Activated naive CD4-positive, alpha-beta T cell treated with anti-CD3 and anti-CD28 coated beads for 36 hours (primary cell): ENCODE data around the gene CDC45. TPM values are rescaled to one million over a fixed set of nuclear protein-coding genes. Genes with fewer than 3 reads are reported as not detected.

Experiments used
- CTCF ChIA-PET: fragments of 350-600 bp; sonication (Branson Sonifier 250); formaldehyde crosslinking; loops from one replicate; lab custom pipeline; 2021; ENCODE audit warnings: antibody characterized with exemption; lab: Charles Lee
- DNase-seq: peaks from one replicate; pipeline ENCODE4 v3.0.0-alpha.2; 2020
- H3K27ac Mint-ChIP-seq: one replicate; pipeline ENCODE4 v1.8.0; 2021; ENCODE audit warnings: mild to moderate bottlenecking, mixed read lengths
- H3K27me3 Mint-ChIP-seq: one replicate; pipeline ENCODE4 v1.8.0; 2021; ENCODE audit warnings: low read depth, mixed read lengths
- H3K36me3 Mint-ChIP-seq: one replicate; pipeline ENCODE4 v1.8.0; 2021; ENCODE audit warnings: low read depth, mixed read lengths
- H3K4me1 Mint-ChIP-seq: one replicate; pipeline ENCODE4 v1.8.0; 2021; ENCODE audit warnings: low read depth, mixed read lengths
- H3K4me3 Mint-ChIP-seq: one replicate; pipeline ENCODE4 v1.8.0; 2021; ENCODE audit warnings: mild to moderate bottlenecking, moderate library complexity, mixed read lengths
- H3K9me3 Mint-ChIP-seq: one replicate; pipeline ENCODE4 v1.8.0; 2021; ENCODE audit warnings: mixed read lengths
- intact Hi-C: fragments of 100-400 bp; cut with micrococcal nuclease; formaldehyde crosslinking; loops from one replicate; pipeline ENCODE4 v1.15.1; 2023
- total RNA-seq, 2 experiments: library from RNA; stranded (reverse); gene quantifications; one replicate each; pipeline ENCODE4 v1.2.3, GENCODE V29; 2021

CDC45 gene
- total RNA-seq, 2 experiments from 2014 or later, result 86.3 to 91.7 TPM

DNA sequence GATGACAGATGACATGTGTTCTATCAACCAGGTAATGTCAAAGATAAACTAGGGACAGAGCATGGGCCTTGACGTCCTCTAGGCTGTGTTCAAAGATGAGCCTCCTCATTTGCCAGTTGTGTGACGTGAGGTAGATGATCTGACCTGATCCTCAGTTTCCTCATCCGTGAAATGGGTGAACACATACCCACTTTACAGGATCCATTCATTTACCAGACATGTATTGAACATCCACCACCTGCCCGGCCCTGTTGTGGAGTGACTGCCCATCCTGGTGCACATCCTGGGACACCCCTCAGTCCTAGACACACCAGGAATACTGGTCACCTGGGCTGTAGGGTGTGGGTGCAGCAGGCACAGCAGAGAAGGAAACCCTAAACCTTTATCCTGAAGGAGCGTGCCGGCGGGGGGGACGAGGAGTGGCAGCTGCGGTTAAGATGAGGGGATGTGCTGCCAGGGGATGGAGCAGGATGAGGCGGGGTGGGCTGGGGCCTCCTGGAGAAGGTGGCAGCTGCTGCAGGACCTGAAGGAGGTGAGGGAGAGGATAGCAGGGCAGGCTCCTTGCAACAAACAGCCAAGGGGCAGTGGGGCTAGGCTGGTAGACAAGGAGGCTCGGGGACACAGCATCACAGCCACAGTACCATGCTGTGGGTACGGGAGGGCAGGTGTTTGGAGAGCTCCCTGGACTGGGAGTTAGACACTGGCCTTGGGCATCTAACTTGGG lies 36.1 kb downstream of the CDC45 start:
- Mint-ChIP-seq H3K9me3 (peaks cover 10% of the 10 kb centered on the region), H3K4me3 (no peak overlapping the region), H3K27me3 (no peaks in the 10 kb centered on the region), H3K4me1 (no peaks in the 10 kb centered on the region), H3K36me3 (peaks cover 74% of the 10 kb centered on the region), H3K27ac (no peak overlapping the region)
- intact Hi-C loops, result no loop called here
- CTCF ChIA-PET, result no interaction called here
- no peak for DNase-seq

DNA sequence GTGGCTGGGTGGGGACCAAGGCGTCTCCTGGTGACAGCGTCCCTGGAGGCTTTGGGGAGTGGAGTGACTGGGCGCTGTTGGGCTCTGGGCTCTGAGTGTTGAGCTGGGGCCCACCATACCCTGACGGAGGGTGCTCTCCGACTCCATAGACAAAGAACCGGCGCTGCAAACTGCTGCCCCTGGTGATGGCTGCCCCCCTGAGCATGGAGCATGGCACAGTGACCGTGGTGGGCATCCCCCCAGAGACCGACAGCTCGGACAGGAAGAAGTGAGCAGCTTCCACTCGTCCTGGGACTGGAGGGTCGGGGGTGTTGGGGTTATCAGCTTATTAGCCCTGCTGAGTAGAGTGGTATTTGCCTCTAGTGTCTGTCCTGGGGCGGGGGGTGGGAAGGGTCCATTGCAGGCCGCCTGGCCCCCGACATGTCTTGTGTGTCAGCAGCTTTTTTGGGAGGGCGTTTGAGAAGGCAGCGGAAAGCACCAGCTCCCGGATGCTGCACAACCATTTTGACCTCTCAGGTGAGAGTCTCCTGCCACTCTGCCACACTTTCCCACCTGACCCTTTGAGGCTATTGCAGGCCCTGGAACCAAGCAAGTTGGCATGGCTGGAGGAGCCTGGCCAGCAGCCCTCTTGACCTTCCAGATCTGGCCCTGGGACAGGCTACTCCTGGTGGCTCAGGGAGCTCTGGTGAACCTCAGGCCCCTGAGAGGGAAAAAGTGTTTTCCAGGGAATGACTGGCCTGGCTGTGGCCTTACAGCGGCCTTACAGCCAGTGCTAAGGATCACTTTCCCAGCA lies 36.9 kb downstream of the CDC45 start:
- Mint-ChIP-seq H3K36me3 (peaks cover 67% of the 10 kb centered on the region), H3K27me3 (no peaks in the 10 kb centered on the region), H3K4me3 (no peak overlapping the region), H3K27ac (no peak overlapping the region), H3K9me3 (peaks cover 10% of the 10 kb centered on the region), H3K4me1 (no peaks in the 10 kb centered on the region)
- intact Hi-C loops, result no loop called here
- CTCF ChIA-PET, result no interaction called here
- DNase-seq, result no peak

DNA sequence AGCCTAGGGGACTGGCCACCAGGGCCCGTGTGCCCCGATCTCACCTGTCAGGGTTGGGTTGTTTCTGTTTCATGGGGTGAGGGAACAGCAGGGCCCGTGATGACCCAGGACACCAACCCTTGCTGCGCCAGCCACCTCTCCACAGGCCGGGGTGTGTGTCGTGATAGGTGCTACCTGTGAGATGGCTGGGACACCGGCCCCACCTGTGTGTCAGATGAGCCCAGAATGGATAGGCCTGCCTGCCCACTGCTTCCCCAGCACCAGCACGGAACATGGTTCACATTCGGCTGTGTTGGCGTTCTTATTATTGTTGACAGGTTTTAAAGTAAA lies 37.4 kb downstream of the CDC45 start:
- Mint-ChIP-seq H3K27me3 (no peaks in the 10 kb centered on the region), H3K27ac (no peak overlapping the region), H3K36me3 (peaks cover 62% of the 10 kb centered on the region), H3K4me1 (no peaks in the 10 kb centered on the region), H3K4me3 (no peak overlapping the region), H3K9me3 (peaks cover 10% of the 10 kb centered on the region)
- intact Hi-C loops, result no loop called here
- no peak for DNase-seq
- CTCF ChIA-PET, result no interaction called here

DNA sequence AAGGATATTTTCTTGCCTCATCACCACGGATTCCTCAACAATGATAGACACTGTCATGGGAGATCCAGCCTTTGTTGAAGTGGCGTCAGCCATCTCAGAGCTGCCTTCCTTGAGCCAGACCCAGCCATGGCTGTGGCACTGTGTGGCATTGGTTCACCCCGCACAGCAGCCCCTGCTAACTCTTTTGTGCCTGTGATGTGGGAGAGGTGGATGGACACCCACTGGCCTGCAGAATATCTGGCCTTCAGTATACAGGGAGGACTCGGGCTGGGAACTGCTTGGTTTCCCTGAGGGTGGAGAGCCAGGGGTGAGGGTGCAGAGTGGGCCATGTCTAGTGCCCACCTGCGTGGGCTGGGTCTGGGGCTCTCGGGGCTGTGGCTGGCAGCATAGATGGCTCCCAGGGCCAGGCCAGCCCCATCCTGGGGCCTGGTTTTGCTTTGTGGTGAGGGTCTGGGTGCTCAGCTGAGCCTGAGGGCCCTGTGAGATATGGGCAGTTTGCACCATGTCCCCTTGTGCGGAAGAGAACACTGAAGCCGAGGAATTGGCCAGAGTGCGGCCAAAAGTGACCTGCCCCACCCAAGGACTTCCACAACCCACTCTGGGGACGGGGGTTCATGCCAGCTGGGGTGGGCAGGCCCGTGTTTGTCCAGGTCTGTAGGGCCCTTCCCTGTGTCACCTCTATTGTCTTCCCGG lies 38.3 kb downstream of the CDC45 start:
- H3K9me3 Mint-ChIP-seq, result peaks cover 6% of the 10 kb centered on the region
- peaks cover 55% of the 10 kb centered on the region for H3K36me3 Mint-ChIP-seq
- H3K4me1 Mint-ChIP-seq, result peaks cover 5% of the 10 kb centered on the region
- DNase-seq, result no peak
- peaks cover 5% of the 10 kb centered on the region for H3K27me3 Mint-ChIP-seq
- CTCF ChIA-PET, result no interaction called here
- H3K27ac Mint-ChIP-seq, result no peak overlapping the region
- intact Hi-C loops, result no loop called here
- no peak overlapping the region for H3K4me3 Mint-ChIP-seq

DNA sequence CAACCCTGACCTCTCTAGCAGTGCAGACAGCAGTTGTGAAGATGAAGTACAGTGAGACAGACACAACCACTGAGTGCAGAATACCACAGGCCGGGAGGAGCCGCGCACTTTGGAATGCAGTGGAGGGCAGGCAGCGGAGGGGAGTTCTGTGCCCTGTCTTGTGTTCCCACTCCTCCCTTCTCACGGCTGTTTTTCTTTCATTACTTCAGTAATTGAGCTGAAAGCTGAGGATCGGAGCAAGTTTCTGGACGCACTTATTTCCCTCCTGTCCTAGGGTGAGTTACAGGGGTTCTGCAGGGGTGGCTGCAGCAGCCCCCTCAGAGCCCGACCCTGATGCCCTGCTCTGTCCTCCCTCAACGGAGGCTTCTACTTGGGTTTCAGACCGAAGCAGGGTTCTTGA lies 38.9 kb downstream of the CDC45 start:
- H3K27ac Mint-ChIP-seq, result no peak overlapping the region

DNA sequence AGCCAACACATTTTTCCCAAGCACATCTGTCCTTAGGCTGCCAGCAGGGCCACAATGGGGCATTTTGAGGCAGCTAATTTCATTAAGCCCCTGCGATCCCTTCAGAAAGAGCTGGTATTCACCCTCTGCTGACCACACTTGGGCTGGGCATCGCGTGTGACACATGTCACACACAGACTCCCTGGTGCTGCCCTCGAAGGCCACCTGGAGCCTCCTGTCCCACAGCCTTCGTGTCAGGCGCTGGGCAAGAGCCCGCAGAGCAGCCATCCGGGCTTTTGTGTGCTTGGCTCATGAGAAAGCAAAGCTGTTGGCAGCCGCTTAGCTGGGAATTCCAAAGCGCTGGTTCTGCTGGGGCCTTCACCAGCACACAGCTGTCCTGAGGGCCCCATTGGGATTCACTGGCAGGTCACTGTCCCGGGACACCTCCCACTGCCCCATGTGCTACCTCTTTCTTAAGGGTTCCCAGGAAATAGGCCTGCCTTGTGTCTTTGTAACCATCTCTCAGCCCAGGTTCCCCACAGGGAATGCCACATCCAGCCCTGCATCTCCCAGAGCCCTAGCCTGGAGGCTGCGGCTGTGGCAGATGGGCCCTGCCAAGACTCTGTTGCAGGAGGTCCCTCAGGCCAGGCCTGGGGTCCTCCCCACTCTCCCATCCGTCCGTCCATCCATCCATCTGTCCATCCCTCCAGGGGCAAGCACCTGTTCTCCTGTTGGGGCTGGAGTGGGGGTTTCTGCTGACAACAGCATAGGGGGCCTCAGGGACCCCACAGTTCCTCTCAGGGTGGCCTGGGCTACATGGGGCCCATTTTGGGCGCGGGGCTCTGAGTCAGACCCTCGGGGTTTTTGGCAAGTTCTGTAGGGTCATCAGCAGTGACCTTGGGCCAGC lies 39.6 kb downstream of the CDC45 start:
- no peak for DNase-seq
- H3K4me3 Mint-ChIP-seq, result no peak overlapping the region
- CTCF ChIA-PET, result no interaction called here
- H3K9me3 Mint-ChIP-seq, result no peaks in the 10 kb centered on the region
- H3K27ac Mint-ChIP-seq, result no peak overlapping the region
- peaks cover 13% of the 10 kb centered on the region for H3K4me1 Mint-ChIP-seq
- intact Hi-C loops, result no loop called here
- peaks cover 9% of the 10 kb centered on the region for H3K27me3 Mint-ChIP-seq
- peaks cover 44% of the 10 kb centered on the region for H3K36me3 Mint-ChIP-seq

More for the DNA sequence above, 38.9 kb downstream of the CDC45 start:
- H3K4me1 Mint-ChIP-seq, result peaks cover 9% of the 10 kb centered on the region
- peaks cover 49% of the 10 kb centered on the region for H3K36me3 Mint-ChIP-seq
- CTCF ChIA-PET, result no interaction called here
- no peak for DNase-seq
- H3K27me3 Mint-ChIP-seq, result peaks cover 7% of the 10 kb centered on the region
- no peak overlapping the region for H3K4me3 Mint-ChIP-seq
- intact Hi-C loops, result no loop called here
- H3K9me3 Mint-ChIP-seq, result peaks cover 2% of the 10 kb centered on the region

DNA sequence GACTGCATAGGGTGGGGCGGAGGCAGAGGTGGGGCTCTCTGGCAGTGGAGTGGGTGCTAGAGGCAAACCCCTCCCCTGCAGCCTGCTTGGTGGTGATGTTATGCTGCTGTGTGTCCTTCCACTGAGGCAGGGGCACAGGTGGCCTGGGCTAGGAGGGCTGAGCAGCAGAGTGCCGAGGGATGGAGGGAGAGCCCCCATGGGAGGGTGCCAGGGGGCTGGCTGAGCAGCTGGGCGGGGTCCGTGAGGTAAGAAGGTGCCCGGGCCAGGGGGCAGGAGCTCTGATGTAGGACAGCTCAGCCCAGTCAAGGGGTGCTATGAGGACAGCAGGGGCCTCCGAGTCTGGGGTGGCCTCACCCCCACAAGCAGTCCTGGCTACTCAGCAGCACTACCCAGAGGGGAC lies 40.3 kb downstream of the CDC45 start:
- no peak for DNase-seq
- no peak overlapping the region for H3K4me3 Mint-ChIP-seq
- H3K27me3 Mint-ChIP-seq, result peaks cover 12% of the 10 kb centered on the region
- H3K4me1 Mint-ChIP-seq, result peaks cover 17% of the 10 kb centered on the region
- intact Hi-C loops, result no loop called here
- H3K27ac Mint-ChIP-seq, result no peak overlapping the region
- no peaks in the 10 kb centered on the region for H3K9me3 Mint-ChIP-seq
- peaks cover 37% of the 10 kb centered on the region for H3K36me3 Mint-ChIP-seq
- CTCF ChIA-PET, result no interaction called here

DNA sequence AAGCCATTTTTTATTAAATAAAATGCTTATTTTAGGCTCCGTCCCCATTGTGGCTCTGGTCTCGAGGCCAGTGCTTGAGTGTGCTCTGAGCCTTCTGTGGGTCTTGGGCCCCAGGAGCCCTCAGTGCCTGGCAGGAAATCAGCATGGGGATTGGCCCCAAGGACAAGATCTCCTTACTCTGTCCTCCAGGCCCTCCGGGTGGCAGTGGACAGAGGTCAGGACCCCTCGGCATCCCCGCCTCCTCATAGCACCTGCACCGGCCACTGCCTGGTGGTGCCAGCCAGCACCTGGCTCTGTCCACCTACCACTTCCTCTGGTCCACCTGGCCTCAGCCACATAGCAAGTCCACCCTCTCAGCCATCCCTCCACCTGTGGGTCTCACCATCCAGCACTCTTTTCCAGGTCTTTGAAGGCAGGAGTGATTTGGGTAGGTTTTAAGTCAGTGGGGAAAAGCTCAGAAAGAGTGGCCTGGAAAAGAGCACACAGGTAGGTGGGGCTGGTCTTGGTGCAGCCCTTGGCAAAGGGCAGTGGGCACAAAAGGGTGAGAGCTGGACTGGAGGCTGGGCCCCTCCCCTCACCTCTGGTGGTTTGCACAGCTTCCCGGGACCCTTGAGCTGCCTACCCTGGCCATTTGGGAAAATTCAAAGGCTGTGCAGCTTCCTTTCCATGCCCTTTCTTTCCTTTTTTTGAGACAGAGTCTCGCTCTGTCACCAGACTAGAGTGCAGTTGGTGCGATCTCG lies 41.0 kb downstream of the CDC45 start:
- peaks cover 14% of the 10 kb centered on the region for H3K27me3 Mint-ChIP-seq
- no peak overlapping the region for H3K4me3 Mint-ChIP-seq
- intact Hi-C loops, result no loop called here
- no peak overlapping the region for H3K27ac Mint-ChIP-seq
- H3K9me3 Mint-ChIP-seq, result no peaks in the 10 kb centered on the region
- H3K4me1 Mint-ChIP-seq, result peaks cover 18% of the 10 kb centered on the region
- peaks cover 29% of the 10 kb centered on the region for H3K36me3 Mint-ChIP-seq
- DNase-seq, result no peak
- CTCF ChIA-PET, result no interaction called here

DNA sequence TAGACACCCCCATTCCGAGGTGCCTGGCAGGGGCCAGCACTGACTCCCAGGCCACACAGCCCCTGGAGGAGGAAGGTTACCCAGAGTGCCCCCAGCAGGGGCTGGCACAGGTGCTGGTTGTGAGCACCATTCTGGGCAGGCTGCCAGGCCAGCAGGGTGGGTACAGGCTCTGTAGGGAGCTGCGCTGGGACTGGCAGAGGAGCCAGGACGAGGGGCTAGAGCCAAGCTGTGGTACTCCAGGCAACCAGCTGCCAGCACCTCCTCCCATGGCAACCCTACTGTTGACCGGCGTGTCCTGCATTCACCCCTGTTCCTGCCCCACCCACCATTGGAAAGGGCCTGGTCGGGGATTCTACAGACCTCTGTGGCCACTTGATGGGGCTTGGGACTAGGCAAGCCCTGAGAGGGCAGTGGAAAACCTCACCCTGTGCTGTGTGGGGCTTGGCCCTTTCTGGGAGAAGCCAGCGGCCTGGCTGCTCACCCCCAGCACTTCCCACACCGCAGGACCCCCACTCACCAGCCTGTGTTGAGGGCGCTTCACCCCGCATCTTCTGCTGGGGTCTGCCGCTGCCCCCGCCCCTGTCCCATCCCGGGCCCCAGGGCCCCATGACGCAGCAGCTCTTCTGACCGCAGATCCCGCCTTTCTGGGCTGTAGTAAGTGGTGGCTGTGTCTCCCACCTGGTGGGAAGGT lies 42.6 kb downstream of the CDC45 start:
- Mint-ChIP-seq H3K27ac (no peak overlapping the region), H3K36me3 (peaks cover 19% of the 10 kb centered on the region), H3K4me1 (peaks cover 18% of the 10 kb centered on the region), H3K9me3 (no peaks in the 10 kb centered on the region), H3K4me3 (no peak overlapping the region), H3K27me3 (peaks cover 17% of the 10 kb centered on the region)
- DNase-seq, result no peak
- CTCF ChIA-PET, result interaction anchor here (1.2 kb wide), 1 partner anchor 107 kb away, joined by 6 read pairs; no protein-coding TSS in a partner anchor
- intact Hi-C loops, result no loop called here

DNA sequence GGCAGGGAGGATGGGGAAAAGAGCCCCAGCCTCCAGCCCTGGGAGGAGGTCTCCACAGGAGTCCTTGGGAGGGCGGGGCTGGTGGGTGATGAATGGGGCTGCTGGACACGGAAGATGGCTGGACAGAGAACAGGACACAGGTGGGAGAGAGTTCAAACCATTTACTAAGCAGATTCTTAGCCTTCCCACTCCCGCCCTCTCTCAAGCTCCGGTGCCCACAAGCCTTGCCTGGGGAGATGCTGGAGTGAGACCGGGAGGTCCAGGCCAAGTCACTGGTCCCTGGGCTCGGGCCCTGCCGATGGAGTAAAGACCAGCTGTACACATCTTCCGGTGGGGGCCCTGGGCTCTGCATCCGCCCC lies 43.1 kb downstream of the CDC45 start:
- intact Hi-C loops, result no loop called here
- Mint-ChIP-seq H3K4me1 (peaks cover 18% of the 10 kb centered on the region), H3K27me3 (peaks cover 17% of the 10 kb centered on the region), H3K9me3 (no peaks in the 10 kb centered on the region), H3K27ac (no peak overlapping the region), H3K4me3 (peak overlapping the region; percentile 48), H3K36me3 (peaks cover 14% of the 10 kb centered on the region)
- CTCF ChIA-PET, result no interaction called here
- DNase-seq, result no peak
